Adipocyte (in vitro differentiated cells): ENCODE results near the gene KRTAP9-7.

Experiments
- DNase-seq: peaks from one replicate; pipeline ENCODE4 v3.0.0-alpha.2; 2015; ENCODE audit warnings: low read depth
- H3K27me3 ChIP-seq: replicated peaks from 2 replicates; pipeline ENCODE4 v1.7.0; 2013; ENCODE audit warnings: mild to moderate bottlenecking, low read length, moderate library complexity; ENCODE audit not compliant: control insufficient read depth, insufficient read depth
- H3K36me3 ChIP-seq: 2 replicates; pipeline ENCODE4 v1.7.0; 2013; ENCODE audit warnings: low read length, mild to moderate bottlenecking, moderate library complexity; ENCODE audit not compliant: control insufficient read depth, insufficient read depth, severe bottlenecking
- H3K4me1 ChIP-seq: 2 replicates; pipeline ENCODE4 v1.7.0; 2013; ENCODE audit warnings: mild to moderate bottlenecking, low read length, moderate library complexity; ENCODE audit not compliant: control insufficient read depth, insufficient read depth
- H3K4me3 ChIP-seq: 2 replicates; pipeline ENCODE4 v1.7.0; 2013; ENCODE audit warnings: mild to moderate bottlenecking, low read length, moderate library complexity
- H3K9ac ChIP-seq: 2 replicates; pipeline ENCODE4 v1.7.0; 2013; ENCODE audit warnings: mild to moderate bottlenecking, low read length, moderate library complexity
- H3K9me3 ChIP-seq: 2 replicates; pipeline ENCODE4 v1.7.0; 2013; ENCODE audit warnings: mild to moderate bottlenecking, low read length, moderate library complexity; ENCODE audit not compliant: control insufficient read depth

Gene KRTAP9-7

DNA sequence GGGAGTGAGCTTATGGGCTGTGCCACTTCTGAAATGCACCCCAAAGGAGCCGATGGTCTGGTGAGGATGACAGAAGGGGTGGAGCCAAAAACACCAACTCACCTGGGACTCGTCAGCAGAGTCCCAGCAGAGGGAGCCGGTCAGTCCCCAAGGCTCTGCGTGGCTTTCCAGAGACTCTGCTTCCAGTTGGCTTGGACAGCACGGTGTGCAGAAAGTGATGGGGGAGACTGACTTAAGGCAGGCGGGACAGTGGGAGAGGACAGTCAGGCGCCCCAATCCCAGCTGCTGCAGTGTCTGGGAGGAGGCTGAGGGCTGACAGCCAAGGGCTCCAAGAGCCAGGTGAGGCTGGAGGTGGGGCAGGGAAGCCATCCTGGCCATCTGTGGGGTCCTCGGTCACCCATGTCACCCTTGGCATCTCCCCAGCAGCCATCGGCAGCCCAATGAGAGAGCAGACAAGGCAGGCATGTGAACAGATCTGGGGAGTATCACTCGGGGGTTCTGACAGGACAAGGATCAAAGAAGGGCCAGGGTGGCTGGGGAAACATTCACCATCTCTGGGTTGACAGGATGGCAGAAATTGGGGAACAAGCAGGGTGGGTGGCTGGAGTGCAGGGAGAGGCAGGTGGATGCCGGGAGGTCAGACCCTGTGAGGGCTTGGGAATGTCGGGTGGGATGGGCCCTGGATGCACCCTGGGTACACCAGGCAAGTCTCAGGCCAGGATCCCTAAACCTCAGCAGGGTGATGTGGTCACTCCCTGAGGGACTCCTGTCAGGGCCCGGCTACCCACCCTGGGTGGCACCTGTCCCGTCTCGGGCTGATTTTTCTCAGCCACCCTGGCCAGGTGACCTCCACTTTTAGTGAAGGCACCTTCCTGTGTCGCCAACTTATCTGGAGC lies 48.9 kb downstream of the KRTAP9-7 start:
- H3K27me3 ChIP-seq = no peaks in the 10 kb centered on the region
- H3K4me3 ChIP-seq = no peak overlapping the region
- DNase-seq = no peak
- H3K9ac ChIP-seq = no peak overlapping the region
- peaks cover 11% of the 10 kb centered on the region for H3K9me3 ChIP-seq
- H3K4me1 ChIP-seq = no peaks in the 10 kb centered on the region
- H3K36me3 ChIP-seq = no peaks in the 10 kb centered on the region

DNA sequence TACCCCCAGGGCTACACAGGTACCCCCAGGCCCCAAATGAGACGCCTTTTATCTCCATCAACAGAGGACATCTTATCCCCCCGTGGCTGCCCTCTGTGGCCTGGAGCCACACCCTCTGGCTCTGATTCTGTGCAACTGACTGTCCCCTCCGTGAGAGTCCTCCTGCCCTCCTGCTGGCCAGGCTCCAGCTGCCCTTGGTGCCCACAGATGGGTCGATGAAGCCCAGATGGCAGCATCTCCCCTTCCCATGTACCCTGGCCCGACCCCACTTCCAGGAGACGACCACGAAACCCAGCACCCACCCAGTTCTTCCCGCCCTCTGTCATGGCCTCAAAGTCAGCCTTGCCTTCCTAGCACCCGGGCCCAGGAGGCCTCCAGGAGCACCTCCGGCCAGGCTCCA lies 49.6 kb downstream of the KRTAP9-7 start:
- no peaks in the 10 kb centered on the region for H3K4me1 ChIP-seq
- no peaks in the 10 kb centered on the region for H3K36me3 ChIP-seq
- DNase-seq = no peak
- no peaks in the 10 kb centered on the region for H3K27me3 ChIP-seq
- no peak overlapping the region for H3K4me3 ChIP-seq
- H3K9me3 ChIP-seq = peaks cover 4% of the 10 kb centered on the region
- H3K9ac ChIP-seq = no peak overlapping the region

DNA sequence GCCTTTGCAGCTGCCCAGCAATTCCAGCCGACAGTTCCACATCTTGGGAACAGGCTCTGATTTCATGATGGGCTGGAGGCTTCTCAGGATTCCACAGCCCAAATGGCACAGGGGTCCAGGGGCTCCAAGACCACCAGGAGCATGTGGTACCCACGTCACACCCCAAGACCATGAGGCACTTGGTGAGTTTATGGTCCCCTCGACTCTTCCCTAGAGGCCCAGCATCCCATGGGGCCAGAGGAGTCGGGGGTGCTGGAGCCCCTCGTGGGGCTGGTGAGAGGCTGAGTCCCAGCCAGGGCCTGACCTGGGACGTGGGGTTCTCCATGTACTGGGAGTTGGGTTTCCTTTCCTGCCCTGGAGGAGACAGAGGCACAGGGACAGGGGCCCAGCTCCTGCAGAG lies 50.1 kb downstream of the KRTAP9-7 start:
- Histone ChIP-seq H3K4me1 (no peaks in the 10 kb centered on the region), H3K4me3 (no peak overlapping the region), H3K9ac (no peak overlapping the region), H3K9me3 (no peaks in the 10 kb centered on the region), H3K36me3 (no peaks in the 10 kb centered on the region), H3K27me3 (no peaks in the 10 kb centered on the region)
- DNase-seq = no peak
